NOMO-1 treated with DMSO at 0.1 percent for 48 hours (cell line): Measurements from ENCODE around the gene TNS1.
A peak's percentile ranks its signal among the peaks of the same experiment; 100 is the strongest.
"Not testable (repeated sequence)": the region's sequence is repeated elsewhere in the genome, so short reads cannot be mapped to it uniquely, and the experiment has no call there.

Experiments
- DNase-seq: peaks from one replicate; lab custom pipeline; 2025; ENCODE audit not compliant: unreplicated experiment; lab: John Stamatoyannopoulos, UW

The TNS1 gene

GRCh38 chr2:218002845-218003180 is at the start of gene TNS1:
TSS of gene TNS1 (minus strand) at chr2:218002995. CDS start at chr2:218002872, 123 bp downstream.
- no peak for DNase-seq

DNA sequence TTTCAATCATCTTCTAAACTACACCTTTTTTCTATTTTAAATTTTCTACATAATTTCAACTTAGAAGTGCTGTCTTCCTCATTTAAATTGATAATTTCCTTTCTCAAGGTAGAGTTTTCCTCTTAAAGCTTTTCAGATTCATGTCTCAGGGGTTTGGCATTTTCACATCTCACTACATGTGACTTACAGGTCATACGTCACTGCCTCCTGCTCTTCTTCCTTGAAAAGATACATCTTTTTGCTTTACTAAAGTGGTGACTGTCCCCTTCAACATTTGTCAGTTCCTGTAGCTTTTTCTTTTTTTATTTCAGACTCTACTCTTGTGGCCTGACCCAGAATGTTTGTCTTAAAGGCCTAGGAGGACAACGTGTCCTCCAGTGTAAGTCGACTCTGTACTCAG is 49.1 kb upstream of the TNS1 start:
- DNase-seq, result no peak

DNA sequence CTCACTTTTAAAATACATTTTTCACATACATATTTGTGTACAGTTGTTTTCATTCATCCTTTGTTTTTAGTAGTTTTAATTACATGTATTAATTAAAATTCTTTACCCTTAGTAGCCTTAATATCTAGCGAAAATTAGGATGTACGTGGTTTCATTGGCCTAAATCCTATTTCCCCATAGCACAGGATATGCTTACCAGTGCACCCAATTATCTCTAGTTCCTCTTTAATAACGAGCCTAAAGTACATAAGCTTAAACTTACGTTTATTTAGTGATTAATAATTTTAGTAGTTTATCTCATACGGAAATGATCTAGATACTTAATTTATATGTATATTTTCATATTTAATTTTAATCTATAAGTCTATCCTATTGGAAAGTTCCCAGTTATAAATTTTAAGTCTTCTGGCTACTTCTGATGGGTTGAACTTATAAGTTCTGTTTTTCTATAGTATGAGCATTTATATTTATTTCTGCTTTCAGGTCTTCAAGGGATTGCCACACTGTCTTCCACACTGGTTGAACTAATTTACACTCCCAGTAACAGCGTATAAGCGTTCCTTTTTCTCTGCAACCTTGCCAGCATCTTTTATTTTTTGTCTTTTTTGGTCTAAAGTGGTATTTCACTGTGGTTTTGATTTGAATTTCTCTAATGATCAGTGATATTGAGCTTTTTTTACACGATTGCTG is 44.9 kb upstream of the TNS1 start:
- peak; percentile 92 for DNase-seq

DNA sequence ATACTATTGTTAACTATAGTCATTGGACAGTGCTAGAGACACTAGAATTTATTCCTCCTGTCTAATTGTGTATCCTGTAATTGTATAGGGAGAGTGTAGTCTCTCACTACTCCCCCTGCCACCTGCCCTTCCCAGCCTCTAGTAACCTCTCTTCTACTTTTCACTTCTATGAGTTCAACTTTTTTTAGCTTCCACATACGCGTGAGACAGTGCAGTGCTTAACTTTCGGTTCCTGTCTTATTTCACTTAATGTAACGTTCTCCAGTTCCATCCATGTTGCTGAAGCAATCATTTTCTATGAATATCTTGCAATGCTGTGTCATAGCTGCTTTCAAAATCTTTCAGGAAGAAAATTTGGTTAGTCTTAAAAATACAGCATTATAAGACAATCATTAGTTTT is 43.4 kb upstream of the TNS1 start:
- DNase-seq, result peak; percentile 97

DNA sequence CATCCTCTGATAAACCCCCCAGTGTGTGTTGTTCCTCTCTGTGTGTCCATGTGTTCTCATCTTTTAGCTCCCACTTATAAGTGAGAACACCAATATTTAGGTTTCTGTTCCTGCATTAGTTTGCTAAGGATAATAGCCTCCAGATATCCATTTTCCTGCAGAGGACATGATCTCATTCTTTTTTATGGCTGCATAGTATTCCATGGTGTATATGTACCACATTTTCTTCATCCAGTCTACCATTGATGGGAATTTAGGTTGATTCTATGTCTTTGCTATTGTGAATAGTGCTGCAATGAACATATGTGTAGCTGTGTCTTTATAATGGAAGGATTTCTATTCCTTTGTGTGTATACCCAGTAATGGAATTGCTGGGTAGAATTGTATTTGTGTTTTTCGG is 41.8 kb upstream of the TNS1 start:
- not testable (repeated sequence) for DNase-seq

- no peak for DNase-seq
These were observed 40.9 kb upstream of the TNS1 start for GRCh38 chr2:218043701-218044109.

GRCh38 chr2:218043100-218043499 is 40.3 kb upstream of the TNS1 start:
- no peak for DNase-seq

DNA sequence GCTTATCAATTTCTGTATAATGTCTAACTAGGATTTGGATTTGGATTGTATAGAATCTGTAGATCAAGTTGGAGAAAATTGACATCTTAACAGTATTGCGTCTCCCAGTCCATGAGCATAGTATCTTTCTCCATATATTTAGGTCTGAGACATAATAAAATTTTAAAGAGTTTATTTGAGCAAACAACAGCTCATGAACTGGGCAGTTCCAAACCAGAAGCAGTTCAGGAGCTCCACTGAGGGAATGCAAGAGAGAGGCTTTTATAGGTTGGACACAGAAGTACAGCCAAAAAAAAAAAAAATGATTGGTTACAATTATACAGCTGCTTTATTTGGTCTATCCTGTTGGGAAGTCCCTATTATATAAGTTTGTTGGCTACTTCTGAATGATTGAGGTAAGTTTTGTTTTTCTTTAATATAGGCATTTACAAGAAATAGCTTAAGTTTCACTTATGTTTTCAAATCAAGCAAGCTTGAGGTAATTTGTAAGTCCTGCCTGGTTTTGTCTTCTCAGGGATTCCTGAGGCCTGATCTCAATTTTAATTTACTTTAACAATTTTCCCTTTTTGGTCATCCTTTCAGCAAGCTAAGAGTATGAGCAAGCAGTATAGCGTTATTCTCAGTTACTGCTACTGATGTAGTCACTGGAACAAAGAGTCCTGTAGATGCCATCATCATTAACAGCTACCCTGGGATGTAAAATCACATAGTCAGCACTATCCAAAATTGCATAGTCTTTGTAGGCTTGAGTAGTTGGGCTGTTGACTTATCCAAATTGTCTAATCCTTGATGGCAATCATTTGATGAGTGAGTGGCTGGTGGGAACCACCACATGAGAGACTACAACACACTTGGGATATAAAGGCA is 38.7 kb upstream of the TNS1 start:
- DNase-seq, result no peak

GRCh38 chr2:218040883-218041282 is 38.1 kb upstream of the TNS1 start:
- DNase-seq, result no peak

DNA sequence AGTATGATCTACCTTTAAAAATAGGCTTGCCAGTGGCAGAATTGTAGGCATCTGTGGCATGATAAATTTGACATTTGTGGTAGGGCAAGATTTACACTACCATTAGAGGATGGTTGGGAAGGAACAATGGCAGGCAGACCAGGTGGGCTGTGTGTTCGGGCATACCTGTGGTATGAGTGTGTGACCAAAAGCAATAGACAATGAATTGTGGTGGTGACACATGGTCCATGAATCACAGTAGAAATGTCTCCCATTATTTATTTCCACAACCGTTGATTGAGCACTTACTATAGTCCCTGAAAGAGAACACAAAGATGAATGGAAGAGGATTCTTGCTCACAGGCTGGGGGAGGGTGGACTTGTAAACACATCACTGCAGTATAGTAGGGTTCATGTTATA is 36.4 kb upstream of the TNS1 start:
- DNase-seq, result no peak

DNA sequence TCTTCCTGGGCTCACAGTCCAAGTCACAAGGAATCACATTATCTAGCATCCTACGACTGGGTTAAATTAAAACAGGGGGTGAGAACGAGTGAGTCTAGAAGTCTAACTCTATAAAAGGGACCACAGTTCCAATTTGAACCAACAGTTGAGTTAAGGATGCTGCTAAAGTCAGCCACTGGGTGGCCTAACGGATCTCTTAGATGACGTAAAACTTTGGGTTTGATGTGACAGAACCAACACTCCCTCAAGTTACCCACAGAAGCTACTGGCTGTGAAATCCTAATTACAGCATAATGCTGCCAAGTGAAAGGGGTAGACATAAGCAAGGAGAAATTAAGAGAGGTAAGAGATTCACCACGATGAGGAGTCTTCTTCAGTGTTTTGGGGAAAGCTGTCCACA is 33.6 kb upstream of the TNS1 start:
- DNase-seq, result peak; percentile 54

DNA sequence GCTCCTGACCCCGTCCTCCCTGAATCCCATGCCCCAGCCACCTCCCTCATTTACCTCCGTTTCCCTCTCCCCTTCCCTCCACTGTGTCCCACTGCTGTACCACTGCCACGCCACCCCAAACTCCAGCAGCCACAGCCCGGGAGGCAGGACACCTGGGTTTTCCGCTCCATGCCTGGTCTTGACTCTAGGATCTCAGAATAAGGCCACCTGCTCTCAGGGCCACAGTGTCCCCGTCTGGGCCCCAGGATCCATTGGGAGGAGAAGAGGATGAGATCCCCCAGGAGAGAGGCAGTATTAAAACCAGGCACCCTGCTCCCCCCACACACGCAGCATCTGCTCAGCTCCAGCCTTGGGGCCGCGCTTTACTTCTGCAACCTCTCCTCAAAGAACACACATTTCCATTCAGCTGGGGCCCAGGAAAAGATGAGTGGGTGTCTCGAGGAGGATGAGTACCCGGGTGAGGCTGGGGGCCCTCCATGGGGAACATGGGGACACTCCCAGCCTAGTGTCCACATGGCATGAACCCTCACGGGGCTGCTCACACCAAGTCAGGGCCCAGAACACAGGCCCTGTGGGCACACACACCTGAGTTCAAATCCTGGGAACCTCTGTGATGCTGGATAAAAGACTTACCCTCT is 32.8 kb upstream of the TNS1 start:
- DNase-seq, result no peak

DNA sequence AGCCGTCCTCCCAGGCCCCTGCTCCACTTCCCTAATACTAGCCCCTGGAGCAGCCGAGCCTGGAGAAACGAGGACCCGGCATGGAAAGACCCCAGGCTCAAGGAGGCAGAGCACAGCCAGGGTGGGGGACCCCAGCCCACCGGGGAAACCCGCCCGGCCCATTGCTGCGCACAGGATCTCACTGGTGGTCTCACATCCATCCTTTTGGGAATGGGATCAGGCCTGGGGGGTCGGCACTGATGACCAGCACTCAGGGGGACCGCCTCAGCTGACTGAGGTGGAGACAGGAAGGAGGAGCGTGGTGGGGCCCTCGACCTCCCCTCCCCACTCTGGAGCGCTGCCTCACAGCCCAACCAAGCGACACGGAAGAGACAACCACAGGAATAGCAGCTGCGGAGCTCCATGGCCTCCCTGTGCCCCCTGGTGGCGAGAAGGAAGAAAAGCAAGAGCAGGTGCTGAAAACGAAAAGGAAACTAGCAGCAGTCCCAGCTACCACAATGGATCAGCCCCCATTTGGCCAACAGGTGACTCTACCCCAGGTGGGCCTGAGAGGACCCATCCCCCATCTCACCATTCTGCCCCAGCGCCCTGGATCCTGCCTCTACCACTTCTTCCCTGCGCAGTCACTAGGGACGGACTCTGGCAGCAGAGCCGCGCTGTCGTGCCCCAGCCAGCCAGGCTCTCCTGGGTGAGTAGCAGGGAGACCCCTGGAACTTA is 31.9 kb upstream of the TNS1 start:
- DNase-seq, result peak; percentile 78

DNA sequence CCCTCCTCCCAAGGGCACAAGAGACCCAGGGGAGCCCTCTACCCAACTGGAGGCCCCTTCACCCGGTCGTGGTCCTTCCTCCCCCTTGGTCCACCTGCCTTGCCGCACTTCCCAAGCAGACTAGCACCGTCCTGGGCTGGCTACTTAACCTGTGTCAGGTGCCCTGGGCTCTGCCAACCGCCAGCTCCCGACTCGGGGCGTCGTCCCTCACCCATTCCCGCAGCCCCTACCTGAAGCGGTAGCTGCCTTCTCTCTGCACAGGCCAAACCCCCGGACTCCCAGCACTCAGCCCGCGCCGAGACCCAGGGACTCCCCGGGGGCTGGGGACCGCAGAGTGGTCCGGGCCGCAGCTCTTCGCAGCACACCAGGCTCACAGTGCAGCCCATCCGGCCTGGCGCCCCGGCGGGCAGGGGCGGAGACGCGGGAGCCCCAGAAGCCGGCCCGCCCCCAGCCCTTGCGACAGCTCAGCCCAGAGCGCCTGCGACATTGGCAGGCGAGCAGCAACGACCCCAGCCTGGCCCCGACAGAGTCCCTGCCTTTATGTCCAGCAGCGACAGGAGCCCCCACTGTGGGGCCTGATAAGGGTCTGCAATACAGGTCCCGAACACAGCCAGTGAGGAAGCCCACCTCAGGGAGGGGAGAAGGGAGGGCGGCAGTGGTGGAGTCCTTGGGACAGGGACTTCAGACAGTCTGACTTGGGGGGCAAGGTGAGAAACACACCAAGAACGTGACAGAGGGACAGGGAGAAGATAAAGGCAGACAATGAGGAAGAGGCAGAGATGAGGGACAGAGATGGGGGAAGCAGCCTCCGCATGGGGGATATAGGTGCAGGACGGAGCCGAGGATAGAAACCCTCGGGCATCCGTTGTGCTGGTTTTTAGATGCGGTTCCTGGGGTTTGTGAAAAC is 31.0 kb upstream of the TNS1 start:
- DNase-seq, result peak; percentile 37

- DNase-seq, result no peak
These were observed 30.4 kb upstream of the TNS1 start for GRCh38 chr2:218033208-218033589.

DNA sequence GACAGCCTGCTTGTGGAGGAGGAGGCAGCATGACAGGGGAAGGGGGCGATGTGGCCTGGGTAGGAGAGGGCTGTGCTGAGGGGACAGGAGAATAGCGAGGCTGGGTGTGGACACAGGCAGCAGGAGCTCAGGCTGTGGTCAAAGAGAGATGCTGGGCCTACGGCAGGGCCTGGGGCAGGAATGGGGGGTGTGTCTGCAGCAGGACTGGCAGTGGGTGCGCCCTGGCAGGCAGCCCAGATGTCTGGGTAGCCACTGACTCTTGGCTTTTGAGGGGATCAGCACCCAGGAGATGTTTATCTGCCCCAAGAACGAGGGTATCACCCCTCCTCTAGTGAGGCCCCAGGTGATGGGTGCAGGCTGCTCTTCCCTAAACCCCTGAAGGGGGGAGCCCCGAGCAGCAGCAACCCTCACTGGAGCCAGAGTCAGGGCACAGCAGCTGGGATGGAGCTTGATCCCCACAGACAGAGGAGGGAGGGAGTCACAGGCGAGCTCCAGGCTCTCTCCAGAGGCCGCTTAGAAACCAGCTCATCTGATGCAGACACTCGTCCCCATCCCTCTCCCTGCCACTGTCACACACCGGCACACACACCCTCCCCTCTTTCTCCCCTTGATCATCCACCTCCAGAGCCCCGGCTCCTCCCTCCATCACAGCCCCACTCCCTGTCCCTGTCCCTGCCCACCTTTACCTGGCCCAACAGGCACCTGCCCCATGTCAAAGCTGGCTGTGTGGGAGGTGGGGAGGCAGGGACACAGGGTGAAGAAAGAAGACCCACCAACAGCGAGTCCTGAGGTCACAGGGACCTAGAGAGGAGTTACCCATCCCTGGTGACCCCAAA is 29.8 kb upstream of the TNS1 start:
- no peak for DNase-seq

GRCh38 chr2:218031771-218032257 is 29.0 kb upstream of the TNS1 start:
- no peak for DNase-seq

GRCh38 chr2:218031261-218031660 is 28.5 kb upstream of the TNS1 start:
- no peak for DNase-seq

DNA sequence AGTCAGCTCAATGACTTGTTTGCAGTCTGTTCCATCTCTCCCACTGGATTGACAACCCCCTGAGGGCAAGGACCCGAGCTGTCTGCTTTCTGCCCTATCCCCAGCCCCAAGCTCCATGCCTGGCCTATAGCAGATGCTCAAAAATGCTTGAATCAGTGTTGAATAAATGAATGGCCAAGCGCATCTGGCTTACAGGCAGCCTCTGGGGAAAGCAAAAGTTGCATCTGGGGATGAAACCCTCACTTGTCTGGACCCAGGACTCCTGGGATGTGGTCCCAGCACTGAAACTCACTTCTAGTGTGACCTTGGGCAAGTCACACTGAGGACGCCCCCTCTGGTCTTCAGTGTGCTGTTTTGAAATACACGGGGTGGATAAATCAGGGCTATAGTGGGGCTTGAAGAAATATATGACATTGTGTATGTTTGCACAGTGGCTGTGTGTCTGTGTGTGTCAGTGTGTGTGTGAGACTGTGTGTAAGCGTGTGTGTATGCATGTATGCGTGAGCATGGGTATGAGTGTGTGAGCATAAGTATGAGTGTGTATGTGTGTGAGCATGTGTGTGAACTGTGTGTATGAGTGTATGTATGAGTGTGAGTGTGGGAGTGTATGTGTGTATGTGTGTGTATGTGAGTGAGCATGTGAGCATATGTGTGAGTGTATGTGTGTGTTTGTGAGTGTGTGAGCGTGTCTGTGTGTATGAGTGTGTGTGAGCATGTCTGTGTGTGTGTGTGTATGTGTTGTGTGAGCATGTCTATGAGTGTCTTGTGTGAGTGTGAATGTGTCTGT is 27.8 kb upstream of the TNS1 start:
- DNase-seq, result no peak
